HepG2 (cell line): ENCODE results near the gene IGLON5. TPM values are rescaled to one million over a fixed set of nuclear protein-coding genes. Genes with fewer than 3 reads are reported as not detected.

Experiments
- BHLHE40 ChIP-seq: IDR thresholded peaks from 2 replicates; pipeline ENCODE4 v1.6.1; 2011; ENCODE audit warnings: low read length, improper control_type of control experiment
- BRD4 ChIP-seq: sonication (generic); formaldehyde crosslinking; IDR thresholded peaks from 2 replicates; pipeline ENCODE4 v1.4.0; 2020; ENCODE audit warnings: missing genetic modification reagents
- ETV5 ChIP-seq: IDR thresholded peaks from 2 replicates; pipeline ENCODE4 v1.6.1; 2018; ENCODE audit warnings: missing biosample characterization, missing genetic modification reagents, inconsistent platforms, borderline replicate concordance
- HCFC1 ChIP-seq: fragments of 150-350 bp; IDR thresholded peaks from 2 replicates; pipeline ENCODE4 v1.6.1; 2014; ENCODE audit warnings: low read depth, low read length
- HIVEP1 ChIP-seq: sonication (generic); formaldehyde crosslinking; IDR thresholded peaks from 2 replicates; pipeline ENCODE4 v1.4.0; 2020; ENCODE audit warnings: mild to moderate bottlenecking, missing genetic modification reagents
- HMG20A ChIP-seq: IDR thresholded peaks from 2 replicates; pipeline ENCODE4 v1.6.1; 2016; ENCODE audit warnings: borderline replicate concordance
- MATR3 ChIP-seq: sonication (generic); formaldehyde crosslinking; IDR thresholded peaks from 2 replicates; pipeline ENCODE4 v1.4.0; 2020; ENCODE audit warnings: missing genetic modification reagents
- MTA3 ChIP-seq: sonication (generic); formaldehyde crosslinking; IDR thresholded peaks from 2 replicates; pipeline ENCODE4 v1.4.0; 2020; ENCODE audit warnings: missing genetic modification reagents
- MYNN ChIP-seq: sonication (generic); formaldehyde crosslinking; IDR thresholded peaks from 2 replicates; pipeline ENCODE4 v1.4.0; 2020; ENCODE audit warnings: mild to moderate bottlenecking, low read depth, missing genetic modification reagents
- MZF1 ChIP-seq: sonication (generic); formaldehyde crosslinking; IDR thresholded peaks from 2 replicates; pipeline ENCODE4 v1.8.1; 2023; ENCODE audit warnings: mild to moderate bottlenecking, missing genetic modification reagents, borderline replicate concordance
- NR1H2 ChIP-seq: sonication (generic); formaldehyde crosslinking; IDR thresholded peaks from 2 replicates; pipeline ENCODE4 v1.8.1; 2022; ENCODE audit warnings: low read depth, missing genetic modification reagents, borderline replicate concordance
- PCBP1 ChIP-seq: fragments of 200-400 bp; formaldehyde crosslinking; IDR thresholded peaks from 2 replicates; pipeline ENCODE4 v1.6.1; 2017; ENCODE audit warnings: mild to moderate bottlenecking, low read depth, low read length, borderline replicate concordance
- POLR2AphosphoS5 ChIP-seq: IDR thresholded peaks from 2 replicates; pipeline ENCODE4 v1.6.1; 2012; ENCODE audit warnings: low read depth, low read length
- RXRB ChIP-seq: IDR thresholded peaks from 2 replicates; pipeline ENCODE4 v1.6.1; 2016; ENCODE audit warnings: borderline replicate concordance, missing genetic modification reagents, missing compliant biosample characterization
- TMF1 ChIP-seq: sonication (generic); formaldehyde crosslinking; IDR thresholded peaks from 2 replicates; pipeline ENCODE4 v1.8.1; 2022; ENCODE audit warnings: low read depth, missing genetic modification reagents
- ZMYM3 ChIP-seq: sonication (generic); formaldehyde crosslinking; IDR thresholded peaks from 2 replicates; pipeline ENCODE4 v1.5.1; 2020; ENCODE audit warnings: mild to moderate bottlenecking, missing genetic modification reagents
- ZNF205 ChIP-seq: IDR thresholded peaks from 2 replicates; pipeline ENCODE4 v1.6.1; 2018; ENCODE audit warnings: missing biosample characterization, missing genetic modification reagents
- ZNF30 ChIP-seq: sonication (generic); formaldehyde crosslinking; IDR thresholded peaks from 2 replicates; pipeline ENCODE4 v1.5.0; 2020; ENCODE audit warnings: mild to moderate bottlenecking, missing genetic modification reagents
- ZNF430 ChIP-seq: sonication (generic); formaldehyde crosslinking; IDR thresholded peaks from 2 replicates; pipeline ENCODE4 v1.9.0; 2021; ENCODE audit warnings: mild to moderate bottlenecking, missing genetic modification reagents
- ZNF44 ChIP-seq: sonication (generic); formaldehyde crosslinking; IDR thresholded peaks from 2 replicates; pipeline ENCODE4 v1.5.1; 2020; ENCODE audit warnings: mild to moderate bottlenecking, missing genetic modification reagents
- ZNF724P ChIP-seq: sonication (generic); formaldehyde crosslinking; IDR thresholded peaks from 2 replicates; pipeline ENCODE4 v1.8.0; 2022; ENCODE audit warnings: missing genetic modification reagents, borderline replicate concordance
- ZNF761 ChIP-seq: sonication (generic); formaldehyde crosslinking; conservative IDR thresholded peaks from 2 replicates; pipeline ENCODE4 v1.4.0; 2020; ENCODE audit warnings: mild to moderate bottlenecking, missing genetic modification reagents
- polyA plus RNA-seq, 8 experiments: library from polyadenylated mRNA; depleted of rRNA in 3 of 8; stranded (reverse) in 7 of 8; unstranded in 1 of 8; fragments of >200 nt; fragmentation: Illumina TruSeq in 4 of 8; extraction: Trizol in 4 of 8; gene quantifications; 2 replicates each; pipeline versions ENCODE4 v1.2.1 to v1.2.3, GENCODE V29; 2011 to 2016; ENCODE audit warnings: low read depth in 4 of 8, missing spikeins in 1 of 8, mixed read lengths in 1 of 8; ENCODE audit not compliant: insufficient read depth in 1 of 8
- total RNA-seq, 5 experiments: library from RNA; depleted of rRNA; stranded (reverse); fragments of >200 nt; fragmentation: Illumina TruSeq; extraction: Trizol; gene quantifications; 2 replicates each; pipeline ENCODE4 v1.2.3, GENCODE V29; 2016; ENCODE audit warnings: low read depth in 1 of 5
- TF ChIP-seq, protein P1 (sequence below): sonication (generic); formaldehyde crosslinking; conservative IDR thresholded peaks from 2 replicates; pipeline ENCODE4 v1.4.0; 2020; ENCODE audit warnings: mild to moderate bottlenecking, missing genetic modification reagents, moderate library complexity
- TF ChIP-seq, protein P2 (sequence below): sonication (generic); formaldehyde crosslinking; IDR thresholded peaks from 2 replicates; pipeline ENCODE4 v1.8.0; 2023; ENCODE audit warnings: mild to moderate bottlenecking, missing genetic modification reagents
- TF ChIP-seq, protein P3 (sequence below): sonication (generic); formaldehyde crosslinking; IDR thresholded peaks from 2 replicates; pipeline ENCODE4 v1.8.1; 2022; ENCODE audit warnings: low read depth, mild to moderate bottlenecking, missing genetic modification reagents

The IGLON5 gene
- total and polyA plus RNA-seq, 2 of the 13 experiments (the other 11 are each of a cell fraction or from before 2014, with no cell fraction given): 0.04 to 5.7 TPM

DNA sequence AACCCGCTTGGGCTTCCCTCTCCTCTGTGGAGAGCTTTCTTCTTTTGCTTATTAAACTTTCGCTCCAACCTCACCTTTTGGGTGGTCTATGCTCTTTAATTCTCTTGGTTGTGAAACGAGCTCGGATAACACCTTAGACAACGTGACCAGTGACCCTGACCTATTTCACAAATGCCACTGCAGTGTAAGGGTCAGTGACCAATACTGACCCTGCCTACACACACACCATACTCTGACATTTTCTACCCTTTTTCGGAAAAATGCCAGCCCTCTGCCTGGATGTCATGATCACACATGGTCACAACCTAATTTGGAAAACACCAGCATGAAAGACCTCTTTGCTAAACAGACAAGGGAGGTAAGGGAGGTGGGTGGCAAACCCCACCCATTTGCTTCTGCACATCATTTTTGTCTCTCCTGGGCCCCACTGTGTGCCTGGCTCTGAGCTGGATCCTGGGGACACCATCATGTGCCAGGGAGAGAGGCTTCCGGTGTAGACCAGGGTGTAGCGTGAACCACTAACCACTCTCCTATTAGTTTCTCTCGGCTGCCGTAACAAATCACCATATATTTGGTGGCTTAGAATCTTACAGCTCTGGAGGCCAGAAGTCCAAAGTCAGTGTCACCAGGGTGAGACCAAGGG, 44.8 kb downstream of the IGLON5 start (continued):
- TF ChIP-seq, protein P1, sequence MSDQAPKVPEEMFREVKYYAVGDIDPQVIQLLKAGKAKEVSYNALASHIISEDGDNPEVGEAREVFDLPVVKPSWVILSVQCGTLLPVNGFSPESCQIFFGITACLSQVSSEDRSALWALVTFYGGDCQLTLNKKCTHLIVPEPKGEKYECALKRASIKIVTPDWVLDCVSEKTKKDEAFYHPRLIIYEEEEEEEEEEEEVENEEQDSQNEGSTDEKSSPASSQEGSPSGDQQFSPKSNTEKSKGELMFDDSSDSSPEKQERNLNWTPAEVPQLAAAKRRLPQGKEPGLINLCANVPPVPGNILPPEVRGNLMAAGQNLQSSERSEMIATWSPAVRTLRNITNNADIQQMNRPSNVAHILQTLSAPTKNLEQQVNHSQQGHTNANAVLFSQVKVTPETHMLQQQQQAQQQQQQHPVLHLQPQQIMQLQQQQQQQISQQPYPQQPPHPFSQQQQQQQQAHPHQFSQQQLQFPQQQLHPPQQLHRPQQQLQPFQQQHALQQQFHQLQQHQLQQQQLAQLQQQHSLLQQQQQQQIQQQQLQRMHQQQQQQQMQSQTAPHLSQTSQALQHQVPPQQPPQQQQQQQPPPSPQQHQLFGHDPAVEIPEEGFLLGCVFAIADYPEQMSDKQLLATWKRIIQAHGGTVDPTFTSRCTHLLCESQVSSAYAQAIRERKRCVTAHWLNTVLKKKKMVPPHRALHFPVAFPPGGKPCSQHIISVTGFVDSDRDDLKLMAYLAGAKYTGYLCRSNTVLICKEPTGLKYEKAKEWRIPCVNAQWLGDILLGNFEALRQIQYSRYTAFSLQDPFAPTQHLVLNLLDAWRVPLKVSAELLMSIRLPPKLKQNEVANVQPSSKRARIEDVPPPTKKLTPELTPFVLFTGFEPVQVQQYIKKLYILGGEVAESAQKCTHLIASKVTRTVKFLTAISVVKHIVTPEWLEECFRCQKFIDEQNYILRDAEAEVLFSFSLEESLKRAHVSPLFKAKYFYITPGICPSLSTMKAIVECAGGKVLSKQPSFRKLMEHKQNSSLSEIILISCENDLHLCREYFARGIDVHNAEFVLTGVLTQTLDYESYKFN (CRISPR knock-in tag): peak; percentile 85
- TF ChIP-seq PCBP1: no peak
- TF ChIP-seq ETV5: peak; percentile 61; the same call in 1 of the 2 replicates
- TF ChIP-seq ZMYM3: peak; percentile 70; the same call in 1 of the 2 replicates
- no peak for TF ChIP-seq ZNF724P (CRISPR knock-in tag)
- TF ChIP-seq, protein P2, sequence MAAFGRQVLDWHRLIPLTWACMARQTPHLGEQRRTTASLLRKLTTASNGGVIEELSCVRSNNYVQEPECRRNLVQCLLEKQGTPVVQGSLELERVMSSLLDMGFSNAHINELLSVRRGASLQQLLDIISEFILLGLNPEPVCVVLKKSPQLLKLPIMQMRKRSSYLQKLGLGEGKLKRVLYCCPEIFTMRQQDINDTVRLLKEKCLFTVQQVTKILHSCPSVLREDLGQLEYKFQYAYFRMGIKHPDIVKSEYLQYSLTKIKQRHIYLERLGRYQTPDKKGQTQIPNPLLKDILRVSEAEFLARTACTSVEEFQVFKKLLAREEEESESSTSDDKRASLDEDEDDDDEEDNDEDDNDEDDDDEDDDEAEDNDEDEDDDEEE: no peak
- TF ChIP-seq MTA3: no peak
- peak; percentile 70 for TF ChIP-seq ZNF430 (CRISPR knock-in tag)
- 0 out of 2 replicates have a peak, but pooled peaks have one; percentile 42 for TF ChIP-seq ZNF761 (CRISPR knock-in tag)
- TF ChIP-seq BHLHE40: peak; percentile 49; the same call in 1 of the 2 replicates
- peak; percentile 80; the same call in 1 of the 2 replicates for TF ChIP-seq BRD4 (CRISPR knock-in tag)
- no peak for TF ChIP-seq MYNN (CRISPR knock-in tag)
- no peak for TF ChIP-seq MATR3 (CRISPR knock-in tag)
- peak; percentile 57; the same call in 1 of the 2 replicates for TF ChIP-seq ZNF205 (CRISPR knock-in tag)
- TF ChIP-seq RXRB: peak; percentile 97
- TF ChIP-seq, protein P3, sequence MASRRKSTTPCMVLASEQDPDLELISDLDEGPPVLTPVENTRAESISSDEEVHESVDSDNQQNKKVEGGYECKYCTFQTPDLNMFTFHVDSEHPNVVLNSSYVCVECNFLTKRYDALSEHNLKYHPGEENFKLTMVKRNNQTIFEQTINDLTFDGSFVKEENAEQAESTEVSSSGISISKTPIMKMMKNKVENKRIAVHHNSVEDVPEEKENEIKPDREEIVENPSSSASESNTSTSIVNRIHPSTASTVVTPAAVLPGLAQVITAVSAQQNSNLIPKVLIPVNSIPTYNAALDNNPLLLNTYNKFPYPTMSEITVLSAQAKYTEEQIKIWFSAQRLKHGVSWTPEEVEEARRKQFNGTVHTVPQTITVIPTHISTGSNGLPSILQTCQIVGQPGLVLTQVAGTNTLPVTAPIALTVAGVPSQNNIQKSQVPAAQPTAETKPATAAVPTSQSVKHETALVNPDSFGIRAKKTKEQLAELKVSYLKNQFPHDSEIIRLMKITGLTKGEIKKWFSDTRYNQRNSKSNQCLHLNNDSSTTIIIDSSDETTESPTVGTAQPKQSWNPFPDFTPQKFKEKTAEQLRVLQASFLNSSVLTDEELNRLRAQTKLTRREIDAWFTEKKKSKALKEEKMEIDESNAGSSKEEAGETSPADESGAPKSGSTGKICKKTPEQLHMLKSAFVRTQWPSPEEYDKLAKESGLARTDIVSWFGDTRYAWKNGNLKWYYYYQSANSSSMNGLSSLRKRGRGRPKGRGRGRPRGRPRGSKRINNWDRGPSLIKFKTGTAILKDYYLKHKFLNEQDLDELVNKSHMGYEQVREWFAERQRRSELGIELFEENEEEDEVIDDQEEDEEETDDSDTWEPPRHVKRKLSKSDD (CRISPR knock-in tag): no peak
- TF ChIP-seq TMF1 (CRISPR knock-in tag): no peak
- TF ChIP-seq HMG20A (CRISPR knock-in tag): peak; percentile 82
- no peak for TF ChIP-seq NR1H2 (CRISPR knock-in tag)
- 0 out of 2 replicates have a peak, but pooled peaks have one; percentile 29 for TF ChIP-seq ZNF44 (CRISPR knock-in tag)
- no peak for TF ChIP-seq MZF1
- TF ChIP-seq HCFC1: no peak
- TF ChIP-seq HIVEP1: no peak
- no peak for TF ChIP-seq ZNF30 (CRISPR knock-in tag)
- peak; percentile 24; the same call in 1 of the 2 replicates for TF ChIP-seq POLR2AphosphoS5
